ENCODE measurements around the gene PLCD1. TPM values are rescaled to one million over a fixed set of nuclear protein-coding genes. Genes with fewer than 3 reads are reported as not detected.

PLCD1 gene
- total and polyA plus RNA-seq, 8 donors: 33.3 to 54.3 (median 44.6) TPM

GRCh38 chr3:37963635-37964034 lies 65.8 kb downstream of the PLCD1 start:
- peaks cover 11 to 21% of the 10 kb centered on the region in 2 donors for H3K4me1 ChIP-seq
- H3K36me3 ChIP-seq: no peaks in the 10 kb centered on the region
- intact Hi-C loops (cut with DNase I): loop anchor here in 1 of 2 donors (10.0 kb wide), 1 partner anchor 109 kb away; no protein-coding TSS in a partner anchor
- no peak for ATAC-seq
- DNase-seq: no peak
- TF ChIP-seq, protein P1, sequence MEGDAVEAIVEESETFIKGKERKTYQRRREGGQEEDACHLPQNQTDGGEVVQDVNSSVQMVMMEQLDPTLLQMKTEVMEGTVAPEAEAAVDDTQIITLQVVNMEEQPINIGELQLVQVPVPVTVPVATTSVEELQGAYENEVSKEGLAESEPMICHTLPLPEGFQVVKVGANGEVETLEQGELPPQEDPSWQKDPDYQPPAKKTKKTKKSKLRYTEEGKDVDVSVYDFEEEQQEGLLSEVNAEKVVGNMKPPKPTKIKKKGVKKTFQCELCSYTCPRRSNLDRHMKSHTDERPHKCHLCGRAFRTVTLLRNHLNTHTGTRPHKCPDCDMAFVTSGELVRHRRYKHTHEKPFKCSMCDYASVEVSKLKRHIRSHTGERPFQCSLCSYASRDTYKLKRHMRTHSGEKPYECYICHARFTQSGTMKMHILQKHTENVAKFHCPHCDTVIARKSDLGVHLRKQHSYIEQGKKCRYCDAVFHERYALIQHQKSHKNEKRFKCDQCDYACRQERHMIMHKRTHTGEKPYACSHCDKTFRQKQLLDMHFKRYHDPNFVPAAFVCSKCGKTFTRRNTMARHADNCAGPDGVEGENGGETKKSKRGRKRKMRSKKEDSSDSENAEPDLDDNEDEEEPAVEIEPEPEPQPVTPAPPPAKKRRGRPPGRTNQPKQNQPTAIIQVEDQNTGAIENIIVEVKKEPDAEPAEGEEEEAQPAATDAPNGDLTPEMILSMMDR (IDR thresholded peaks at IDR 0.05): no peak
- no peaks in the 10 kb centered on the region for H3K27me3 ChIP-seq
- no peaks in the 10 kb centered on the region for H3K9me3 ChIP-seq
- no peak overlapping the region for H3K4me3 ChIP-seq
- H3K27ac ChIP-seq: no peak overlapping the region

- Histone ChIP-seq H3K4me3 (no peak overlapping the region), H3K9me3 (no peaks in the 10 kb centered on the region), H3K27me3 (no peaks in the 10 kb centered on the region), H3K27ac (no peak overlapping the region), H3K36me3 (no peaks in the 10 kb centered on the region), H3K4me1 (peaks cover 11 to 18% of the 10 kb centered on the region in 2 donors)
- ATAC-seq: no peak
- TF ChIP-seq, protein P1 (IDR thresholded peaks at IDR 0.05): no peak
- no peak for DNase-seq
- intact Hi-C loops (cut with DNase I): loop anchor here in 1 of 2 donors (10.0 kb wide), 1 partner anchor 108 kb away; no protein-coding TSS in a partner anchor
Measured at GRCh38 chr3:37963016-37963415, 66.4 kb downstream of the PLCD1 start.

DNA sequence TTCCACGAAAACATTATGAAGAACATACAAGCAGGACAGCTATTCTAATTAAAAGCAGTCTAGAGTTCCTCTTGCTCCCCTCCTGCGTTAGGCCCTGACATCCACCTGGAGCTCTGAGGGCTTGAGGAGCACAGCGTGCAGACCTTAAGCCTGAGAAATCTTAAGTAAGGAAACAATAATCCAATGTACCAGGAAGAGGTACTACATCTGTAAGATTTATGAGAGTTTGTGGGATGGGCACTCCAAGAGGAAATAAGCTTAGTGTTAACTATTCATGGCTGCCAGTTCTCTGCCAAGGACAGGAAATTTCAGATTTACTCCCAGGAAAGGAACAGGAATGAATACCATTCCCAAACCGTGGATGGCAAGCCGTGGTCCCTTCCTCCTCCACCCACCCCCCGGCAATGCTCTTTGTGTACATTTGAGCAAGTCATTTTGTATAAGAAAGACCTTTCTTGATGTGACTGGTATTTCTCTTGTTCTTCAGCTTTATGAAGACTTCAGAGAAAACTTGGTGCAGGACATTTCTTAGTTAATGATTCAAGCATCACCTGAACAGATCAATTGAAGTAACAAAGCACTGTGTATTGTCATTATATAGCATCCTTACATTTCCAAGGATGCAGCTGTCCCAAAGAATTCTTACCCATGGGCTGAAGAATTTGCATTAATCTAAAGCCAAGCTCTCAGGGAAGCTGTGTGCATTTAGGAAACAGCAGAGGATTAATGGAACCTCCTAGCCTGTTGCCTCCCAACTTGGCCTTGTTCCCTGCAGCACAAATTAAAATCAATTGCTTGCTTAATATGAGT lies 67.6 kb downstream of the PLCD1 start:
- ATAC-seq (peak; percentile 39), DNase-seq (no peak)
- no peak overlapping the region for H3K4me3 ChIP-seq
- H3K27ac ChIP-seq: peak overlapping the region in 1 of 2 donors; percentile 19
- H3K4me1 ChIP-seq: peaks cover 11 to 22% of the 10 kb centered on the region in 2 donors
- H3K9me3 ChIP-seq: no peaks in the 10 kb centered on the region
- no peaks in the 10 kb centered on the region for H3K27me3 ChIP-seq
- TF ChIP-seq, protein P1 (IDR thresholded peaks at IDR 0.05): no peak
- intact Hi-C loops (cut with DNase I): loop anchor here in 1 of 2 donors (10.0 kb wide), 1 partner anchor 107 kb away; no protein-coding TSS in a partner anchor
- H3K36me3 ChIP-seq: no peaks in the 10 kb centered on the region

- ATAC-seq: no peak
- DNase-seq: peak in 1 of 4 donors; percentile 53
- Histone ChIP-seq H3K4me1 (peaks cover 23 to 43% of the 10 kb centered on the region in 2 donors), H3K27me3 (no peaks in the 10 kb centered on the region), H3K27ac (peak overlapping the region; percentile 29 to 79), H3K36me3 (no peaks in the 10 kb centered on the region), H3K4me3 (no peak overlapping the region), H3K9me3 (no peaks in the 10 kb centered on the region)
- intact Hi-C loops (cut with DNase I): no loop called here
- TF ChIP-seq, protein P1 (IDR thresholded peaks at IDR 0.05): no peak
Measured at GRCh38 chr3:37957539-37957936, 71.9 kb downstream of the PLCD1 start.

Small RNA genes lying within 50 kb of the gene (microRNA-seq; reads per million reads assigned to microRNA genes)
- 11.7 to 105 reads per million in 2 donors for gene MIR26A1

Other genes starting within 250 kb of the PLCD1 start
- gene CTDSPL, start 167.8 kb downstream of the PLCD1 start, total RNA-seq: 10 to 100 TPM; 46.9 to 74.4 TPM
- 100 to 1,000 TPM; 113 to 122 (median 116) TPM for gene CTDSPL, start 167.8 kb downstream of the PLCD1 start, polyA plus RNA-seq (ENCODE audit: insufficient read length in 6 of 6)
- 10 to 100 TPM; 29.0 to 36.9 TPM for gene VILL, start 38.9 kb downstream of the PLCD1 start, total RNA-seq
- 10 to 100 TPM; 19.5 to 26.6 (median 24.9) TPM for gene VILL, start 38.9 kb downstream of the PLCD1 start, polyA plus RNA-seq (ENCODE audit: insufficient read length in 6 of 6)
- 1 to 10 TPM; 2.9 to 5.3 TPM for gene DLEC1, start 9.6 kb upstream of the PLCD1 start, total RNA-seq
- 10 to 100 TPM in 1 of 6 donors, 1 to 10 TPM in 5; 2.8 to 10.5 (median 7.8) TPM for gene DLEC1, start 9.6 kb upstream of the PLCD1 start, polyA plus RNA-seq (ENCODE audit: insufficient read length in 6 of 6)
- gene ACAA1, start 107.5 kb upstream of the PLCD1 start, total RNA-seq: 100 to 1,000 TPM in 1 of 2 donors, 10 to 100 TPM in 1; 97.5 to 106 TPM
- 10 to 100 TPM; 54.3 to 61.8 (median 58.6) TPM for gene ACAA1, start 107.5 kb upstream of the PLCD1 start, polyA plus RNA-seq (ENCODE audit: insufficient read length in 6 of 6)
- 10 to 100 TPM; 51.5 to 97.4 TPM for gene MYD88, start 109.0 kb upstream of the PLCD1 start, total RNA-seq
- 10 to 100 TPM; 37.8 to 44.2 (median 40.7) TPM for gene MYD88, start 109.0 kb upstream of the PLCD1 start, polyA plus RNA-seq (ENCODE audit: insufficient read length in 6 of 6)
- 10 to 100 TPM; 26.4 to 35.6 TPM for gene OXSR1, start 135.9 kb upstream of the PLCD1 start, total RNA-seq
- gene OXSR1, start 135.9 kb upstream of the PLCD1 start, polyA plus RNA-seq (ENCODE audit: insufficient read length in 6 of 6): 10 to 100 TPM; 42.1 to 53.9 (median 44.4) TPM
- gene SLC22A13, start 236.2 kb upstream of the PLCD1 start, total RNA-seq: under 1 TPM; 0.32 to 0.68 TPM
- gene SLC22A13, start 236.2 kb upstream of the PLCD1 start, polyA plus RNA-seq (ENCODE audit: insufficient read length in 6 of 6): under 1 TPM; 0.11 to 0.55 (median 0.36) TPM